Neuronal stem cell (in vitro differentiated cells): ENCODE measurements around the gene RPL37A.

Experiments
- DNase-seq: peaks from one replicate; pipeline ENCODE4 v3.0.0-alpha.2; 2013; ENCODE audit warnings: low spot score
- H2AFZ ChIP-seq: one replicate; pipeline ENCODE4 v1.6.1; 2013; ENCODE audit warnings: mild to moderate bottlenecking, low read length, inconsistent platforms
- H2AK5ac ChIP-seq: 2 replicates; pipeline ENCODE4 v1.6.1; 2013; ENCODE audit warnings: low read depth, mild to moderate bottlenecking, inconsistent platforms, low read length, moderate library complexity, mixed read lengths
- H2BK120ac ChIP-seq: 2 replicates; pipeline ENCODE4 v1.6.1; 2013; ENCODE audit warnings: low read depth, mild to moderate bottlenecking, inconsistent platforms, low read length, moderate library complexity, mixed read lengths
- H2BK12ac ChIP-seq: one replicate; pipeline ENCODE4 v1.6.1; 2013; ENCODE audit warnings: low read length, inconsistent platforms
- H2BK15ac ChIP-seq: 2 replicates; pipeline ENCODE4 v1.6.1; 2013; ENCODE audit warnings: mild to moderate bottlenecking, low read length, inconsistent platforms, mixed read lengths
- H2BK5ac ChIP-seq: one replicate; pipeline ENCODE4 v1.6.1; 2013; ENCODE audit warnings: inconsistent platforms, mild to moderate bottlenecking, low read length, moderate library complexity
- H3K14ac ChIP-seq: one replicate; pipeline ENCODE4 v1.6.1; 2013; ENCODE audit warnings: low read length, inconsistent platforms
- H3K18ac ChIP-seq: 2 replicates; pipeline ENCODE4 v1.6.1; 2013; ENCODE audit warnings: low read length, inconsistent platforms
- H3K23ac ChIP-seq: 2 replicates; pipeline ENCODE4 v1.6.1; 2013; ENCODE audit warnings: low read depth, mild to moderate bottlenecking, mixed read lengths, low read length, inconsistent platforms; ENCODE audit not compliant: poor library complexity
- H3K27ac ChIP-seq: replicated peaks from 3 replicates; pipeline ENCODE4 v1.5.1; 2013; ENCODE audit warnings: low read length, inconsistent platforms
- H3K27me3 ChIP-seq, 3 experiments: 2 replicates each; pipeline ENCODE4 v1.6.1; 2013; ENCODE audit warnings: low read length in 3 of 3, mild to moderate bottlenecking in 2 of 3, inconsistent platforms in 1 of 3, low read depth in 1 of 3, mixed read lengths in 1 of 3, moderate library complexity in 1 of 3; ENCODE audit not compliant: control insufficient read depth in 3 of 3, insufficient read depth in 3 of 3
- H3K36me3 ChIP-seq, 2 donors: replicated peaks in 1 of 2; 2 replicates each; pipeline ENCODE4 v1.6.1; 2013; ENCODE audit warnings: low read length in 2 of 2; ENCODE audit not compliant: control insufficient read depth in 2 of 2, insufficient read depth in 2 of 2
- H3K4ac ChIP-seq: 2 replicates; pipeline ENCODE4 v1.6.1; 2013; ENCODE audit warnings: inconsistent platforms, mild to moderate bottlenecking, low read length, moderate library complexity
- H3K4me1 ChIP-seq, 2 donors: 1 replicate in 1 of 2; 2 replicates in 1 of 2; pipeline ENCODE4 v1.6.1; 2013; ENCODE audit warnings: low read length in 2 of 2, low read depth in 1 of 2; ENCODE audit not compliant: control insufficient read depth in 2 of 2, insufficient read depth in 1 of 2
- H3K4me2 ChIP-seq: one replicate; pipeline ENCODE4 v1.6.1; 2013; ENCODE audit warnings: mild to moderate bottlenecking, low read length, inconsistent platforms; ENCODE audit not compliant: insufficient read depth, poor library complexity, severe bottlenecking
- H3K4me3 ChIP-seq, 2 donors: 2 replicates each; pipeline ENCODE4 v1.5.1; 2013; ENCODE audit warnings: low read length in 2 of 2, mild to moderate bottlenecking in 2 of 2, inconsistent platforms in 1 of 2, moderate library complexity in 1 of 2
- H3K79me1 ChIP-seq: one replicate; pipeline ENCODE4 v1.6.1; 2013; ENCODE audit warnings: low read depth, mild to moderate bottlenecking, inconsistent platforms, low read length, moderate library complexity
- H3K9ac ChIP-seq: one replicate; pipeline ENCODE4 v1.6.1; 2013; ENCODE audit warnings: mild to moderate bottlenecking, low read depth, low read length, inconsistent platforms; ENCODE audit not compliant: poor library complexity
- H3K9me3 ChIP-seq, 2 donors: replicated peaks in 1 of 2; 2 replicates each; pipeline versions ENCODE3 to v1.6.1; 2013; ENCODE audit warnings: low read length in 2 of 2, mild to moderate bottlenecking in 2 of 2, inconsistent platforms in 1 of 2, low read depth in 1 of 2, mixed read lengths in 1 of 2, moderate library complexity in 1 of 2; ENCODE audit not compliant: control insufficient read depth in 2 of 2, insufficient read depth in 1 of 2
- H4K8ac ChIP-seq: one replicate; pipeline ENCODE4 v1.6.1; 2013; ENCODE audit warnings: low read depth, mild to moderate bottlenecking, inconsistent platforms, low read length, moderate library complexity
- H4K91ac ChIP-seq: one replicate; pipeline ENCODE4 v1.6.1; 2013; ENCODE audit warnings: low read length, low read depth, mild to moderate bottlenecking, inconsistent platforms; ENCODE audit not compliant: poor library complexity
- WGBS, 2 donors: extraction: QIAGEN DNeasy Blood & Tissue Kit; methylation state at CpG; one replicate each; pipeline ENCODE4 v1.1.7; 2013; ENCODE audit warnings: missing lambda C conversion rate in 2 of 2, mixed read lengths in 1 of 2; ENCODE audit not compliant: insufficient read length in 2 of 2, insufficient replicate concordance in 1 of 2; ENCODE audit errors: extremely low coverage in 2 of 2; 5-methylcytosine and 5-hydroxymethylcytosine counted together

RPL37A gene

DNA sequence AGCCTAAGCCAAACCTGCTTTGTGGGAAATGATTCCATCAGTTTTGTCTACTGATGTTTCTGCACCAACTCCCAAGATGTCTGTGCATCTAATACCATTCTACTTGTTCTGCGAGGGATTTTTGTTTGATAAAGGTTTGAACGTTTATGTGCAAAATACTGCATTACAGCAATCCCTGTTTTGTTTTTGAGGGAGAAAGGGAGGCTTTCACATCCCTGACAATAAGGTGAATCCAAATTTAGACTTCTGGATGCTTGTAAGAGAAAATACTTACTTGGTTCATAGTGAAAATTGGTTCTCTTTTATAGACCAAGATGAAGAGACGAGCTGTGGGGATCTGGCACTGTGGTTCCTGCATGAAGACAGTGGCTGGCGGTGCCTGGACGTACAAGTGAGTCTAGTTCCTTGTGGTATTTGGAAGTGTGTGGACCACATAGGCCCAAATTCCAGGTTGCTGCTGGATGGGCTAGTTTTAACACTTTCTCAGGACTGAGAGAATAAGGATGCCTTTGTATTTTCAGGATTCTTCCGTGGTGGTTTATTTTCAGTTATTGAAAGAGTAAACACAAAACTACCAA lies 1.1 kb downstream of the RPL37A start:
- H3K27me3 ChIP-seq: no peaks in the 10 kb centered on the region
- peaks cover 2% of the 10 kb centered on the region for H3K79me1 ChIP-seq
- H4K91ac ChIP-seq: no peak overlapping the region
- no peak overlapping the region for H2BK15ac ChIP-seq
- H2AK5ac ChIP-seq: no peak overlapping the region
- no peak overlapping the region for H2BK12ac ChIP-seq
- peaks cover 30 to 56% of the 10 kb centered on the region in 2 donors for H3K36me3 ChIP-seq
- no peak overlapping the region for H3K23ac ChIP-seq
- peak overlapping the region; percentile 65 for H3K9ac ChIP-seq
- peak overlapping the region; percentile 71 for H3K4me2 ChIP-seq
- peaks cover 10% of the 10 kb centered on the region in 2 donors for H3K4me1 ChIP-seq
- no peak overlapping the region for H4K8ac ChIP-seq
- H3K27ac ChIP-seq: no peak overlapping the region
- H3K4me3 ChIP-seq: peak overlapping the region; percentile 79 to 90
- H2BK5ac ChIP-seq: no peak overlapping the region
- DNase-seq: no peak
- H3K18ac ChIP-seq: no peak overlapping the region
- no peak overlapping the region for H2BK120ac ChIP-seq
- no peak overlapping the region for H2AFZ ChIP-seq
- WGBS, 2 donors: no CpG with 5 or more reads among the region's 6 CpGs
- H3K4ac ChIP-seq: no peak overlapping the region
- H3K14ac ChIP-seq: no peak overlapping the region
- H3K9me3 ChIP-seq: no peaks in the 10 kb centered on the region

DNA sequence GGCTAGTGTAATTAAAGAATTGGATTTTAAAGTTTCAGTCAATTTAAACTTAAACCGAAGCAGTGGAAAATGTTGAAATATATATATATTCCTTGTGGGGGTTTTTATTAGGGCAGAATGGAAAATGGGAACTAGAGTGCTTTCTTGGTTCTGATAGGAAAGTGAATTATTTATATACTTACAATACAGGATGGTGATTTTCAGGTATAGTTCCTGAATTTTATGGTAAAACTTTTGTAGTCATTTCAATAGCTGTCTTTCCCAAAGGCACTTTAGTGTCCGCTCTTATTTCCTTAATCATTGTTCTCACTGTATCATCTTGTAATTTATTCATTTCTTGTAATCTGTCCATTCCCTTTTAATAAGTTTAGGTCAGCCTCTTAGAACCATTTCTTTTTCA lies 1.9 kb downstream of the RPL37A start:
- H3K4ac ChIP-seq: no peak overlapping the region
- no peaks in the 10 kb centered on the region for H3K9me3 ChIP-seq
- no peak for DNase-seq
- no peak overlapping the region for H3K9ac ChIP-seq
- H3K36me3 ChIP-seq: peaks cover 32 to 65% of the 10 kb centered on the region in 2 donors
- H2AK5ac ChIP-seq: no peak overlapping the region
- no peak overlapping the region for H3K23ac ChIP-seq
- H3K27me3 ChIP-seq: no peaks in the 10 kb centered on the region
- H3K79me1 ChIP-seq: peaks cover 2% of the 10 kb centered on the region
- H3K4me3 ChIP-seq: peak overlapping the region in 1 of 2 donors; percentile 79
- H2BK12ac ChIP-seq: no peak overlapping the region
- no peak overlapping the region for H2BK120ac ChIP-seq
- no peak overlapping the region for H3K27ac ChIP-seq
- H3K14ac ChIP-seq: no peak overlapping the region
- H3K4me2 ChIP-seq: no peak overlapping the region
- H4K91ac ChIP-seq: no peak overlapping the region
- no peak overlapping the region for H2BK5ac ChIP-seq
- peaks cover 10% of the 10 kb centered on the region in 2 donors for H3K4me1 ChIP-seq
- no CpG with 5 or more reads among the region's 2 CpGs for WGBS, 2 donors
- H3K18ac ChIP-seq: no peak overlapping the region
- H4K8ac ChIP-seq: no peak overlapping the region
- H2AFZ ChIP-seq: no peak overlapping the region
- H2BK15ac ChIP-seq: no peak overlapping the region

DNA sequence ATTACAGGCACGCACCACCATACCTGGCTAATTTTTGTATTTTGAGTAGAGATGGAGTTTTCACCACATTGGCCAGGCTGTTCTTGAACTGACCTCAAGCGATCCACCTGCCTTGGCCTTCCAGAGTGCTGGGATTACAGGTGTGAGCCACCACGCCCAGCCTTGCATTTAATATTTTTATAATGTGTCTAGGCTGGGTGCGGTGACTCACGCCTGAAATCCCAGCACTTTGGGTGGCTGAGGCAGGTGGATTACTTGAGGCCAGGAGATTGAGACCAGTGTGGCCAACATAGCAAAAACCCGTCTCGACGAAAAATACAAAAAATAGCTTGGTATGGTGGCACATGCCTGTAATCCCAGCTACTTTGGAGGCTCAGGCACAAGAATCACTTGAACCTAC lies 3.2 kb downstream of the RPL37A start:
- Histone ChIP-seq H3K23ac (no peak overlapping the region), H3K14ac (no peak overlapping the region), H2BK12ac (no peak overlapping the region), H4K8ac (no peak overlapping the region), H3K79me1 (no peaks in the 10 kb centered on the region), H3K9ac (no peak overlapping the region), H2BK15ac (no peak overlapping the region), H3K36me3 (peaks cover 36 to 76% of the 10 kb centered on the region in 2 donors), H2AK5ac (no peak overlapping the region), H2BK5ac (no peak overlapping the region), H2AFZ (no peak overlapping the region), H3K4me2 (no peak overlapping the region), H3K9me3 (no peaks in the 10 kb centered on the region), H2BK120ac (no peak overlapping the region), H3K4me1 (peaks cover 10% of the 10 kb centered on the region in 2 donors), H3K4ac (no peak overlapping the region), H3K27me3 (no peaks in the 10 kb centered on the region), H4K91ac (no peak overlapping the region), H3K27ac (no peak overlapping the region), H3K4me3 (no peak overlapping the region), H3K18ac (no peak overlapping the region)
- no peak for DNase-seq
- WGBS, 2 donors: no CpG with 5 or more reads among the region's 8 CpGs

DNA sequence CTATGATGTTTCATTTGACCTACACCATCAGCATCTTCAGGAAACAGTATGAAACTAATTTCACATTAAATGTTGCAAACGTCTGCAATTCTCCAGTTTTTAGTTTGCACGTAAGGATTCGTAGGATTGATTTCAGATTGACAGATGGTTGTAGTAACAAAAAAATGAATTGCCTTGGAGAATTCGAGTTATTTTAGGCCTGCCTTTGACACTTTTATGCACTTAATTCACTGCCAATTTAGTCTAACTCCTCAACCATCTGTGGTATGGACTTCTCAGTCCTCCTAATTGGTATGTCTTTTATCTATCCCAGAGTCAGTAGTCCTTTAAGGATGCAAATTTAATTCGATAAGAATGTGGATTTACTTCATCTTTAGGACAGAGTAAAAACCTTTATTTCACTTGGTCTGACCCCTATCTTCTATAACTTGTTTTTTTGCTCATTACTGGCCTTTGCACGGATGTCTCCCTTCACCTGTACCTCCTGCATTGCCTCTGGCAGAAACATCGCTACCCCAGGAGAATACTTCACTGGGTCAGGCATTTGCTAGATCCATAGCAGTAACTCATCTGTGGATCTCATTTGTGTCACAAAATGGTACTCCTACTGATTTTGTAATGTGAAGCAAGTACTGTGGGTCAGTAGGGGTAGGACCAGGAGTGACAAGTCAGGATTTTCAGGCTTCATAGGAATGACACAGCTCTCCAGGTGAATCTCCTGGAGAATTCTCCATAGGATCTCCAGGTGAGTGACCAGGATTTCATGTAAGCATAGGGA lies 3.9 kb downstream of the RPL37A start:
- Histone ChIP-seq H2BK5ac (no peak overlapping the region), H3K4ac (no peak overlapping the region), H4K8ac (no peak overlapping the region), H3K4me2 (no peak overlapping the region), H3K14ac (no peak overlapping the region), H3K18ac (no peak overlapping the region), H3K9ac (no peak overlapping the region), H2AK5ac (no peak overlapping the region), H3K36me3 (peaks cover 38 to 82% of the 10 kb centered on the region in 2 donors), H2BK120ac (no peak overlapping the region), H3K27ac (no peak overlapping the region), H4K91ac (no peak overlapping the region), H3K9me3 (no peaks in the 10 kb centered on the region), H3K4me1 (peaks cover 10% of the 10 kb centered on the region in 2 donors), H2BK15ac (no peak overlapping the region), H3K79me1 (no peaks in the 10 kb centered on the region), H2AFZ (no peak overlapping the region), H3K23ac (no peak overlapping the region), H3K27me3 (no peaks in the 10 kb centered on the region), H2BK12ac (no peak overlapping the region), H3K4me3 (no peak overlapping the region)
- WGBS, 2 donors: no CpG with 5 or more reads among the region's 7 CpGs
- no peak for DNase-seq
